GM12878 (cell line): ENCODE results near the gene GTF2F2. TPM values are rescaled to one million over a fixed set of nuclear protein-coding genes. Genes with fewer than 3 reads are reported as not detected.

Experiments used
- BACH1 ChIP-seq: fragments of 450-650 bp; IDR thresholded peaks from 2 replicates; pipeline ENCODE4 v1.6.1; 2017; ENCODE audit warnings: mild to moderate bottlenecking, borderline replicate concordance
- CEBPB ChIP-seq, 2 experiments: fragments of 150-350 bp in 1 of 2; IDR thresholded peaks; 2 replicates each; pipeline ENCODE4 v1.6.1; 2012 to 2014; ENCODE audit warnings: low read depth in 2 of 2, low read length in 2 of 2, borderline replicate concordance in 1 of 2, inconsistent platforms in 1 of 2
- DPF2 ChIP-seq: fragments of 450-650 bp; IDR thresholded peaks from 2 replicates; pipeline ENCODE4 v1.6.1; 2017; ENCODE audit warnings: mild to moderate bottlenecking
- EED ChIP-seq: sonication (generic); IDR thresholded peaks from 2 replicates; pipeline ENCODE4 v1.6.1; 2016; ENCODE audit warnings: antibody characterized with exemption, low read depth
- MEF2B ChIP-seq: fragments of 450-650 bp; IDR thresholded peaks from 2 replicates; pipeline ENCODE4 v1.6.1; 2018; ENCODE audit warnings: mild to moderate bottlenecking, moderate library complexity; ENCODE audit not compliant: partially characterized antibody, poor library complexity, severe bottlenecking
- NR2C1 ChIP-seq: fragments of 450-650 bp; IDR thresholded peaks from 2 replicates; pipeline ENCODE4 v1.6.1; 2017; ENCODE audit warnings: antibody characterized with exemption, mild to moderate bottlenecking, moderate library complexity
- PAX8 ChIP-seq: fragments of 450-650 bp; IDR thresholded peaks from 2 replicates; pipeline ENCODE4 v1.6.1; 2017; ENCODE audit warnings: mild to moderate bottlenecking, moderate library complexity
- POU2F2 ChIP-seq: IDR thresholded peaks from 3 replicates; pipeline ENCODE4 v1.6.1; 2011; ENCODE audit warnings: low read depth, mild to moderate bottlenecking, low read length, borderline replicate concordance
- RELA ChIP-seq: fragments of 450-650 bp; IDR thresholded peaks from 2 replicates; pipeline ENCODE4 v1.8.0; 2014; ENCODE audit warnings: borderline replicate concordance; ENCODE audit not compliant: partially characterized antibody
- RUNX3 ChIP-seq: IDR thresholded peaks from 2 replicates; pipeline ENCODE4 v1.6.1; 2012; ENCODE audit warnings: low read length, inconsistent platforms
- SMAD1 ChIP-seq: fragments of 450-650 bp; IDR thresholded peaks from 2 replicates; pipeline ENCODE4 v1.6.1; 2018; ENCODE audit warnings: mild to moderate bottlenecking, low read depth; ENCODE audit not compliant: partially characterized antibody
- SP1 ChIP-seq: IDR thresholded peaks from one replicate; pipeline ENCODE4 v1.6.1; 2011; ENCODE audit warnings: low read depth, low read length
- SPI1 ChIP-seq: IDR thresholded peaks from 2 replicates; pipeline ENCODE4 v1.6.1; 2011; ENCODE audit warnings: low read depth, mild to moderate bottlenecking, low read length, moderate library complexity, borderline replicate concordance; ENCODE audit not compliant: insufficient read depth
- STAT3 ChIP-seq: IDR thresholded peaks from 2 replicates; pipeline ENCODE4 v1.6.1; 2011; ENCODE audit warnings: low read depth, low read length, improper control_type of control experiment
- TAF1 ChIP-seq: IDR thresholded peaks from 2 replicates; pipeline ENCODE4 v1.6.1; 2011; ENCODE audit warnings: mild to moderate bottlenecking, low read depth, low read length, borderline replicate concordance
- TCF3 ChIP-seq: IDR thresholded peaks from 2 replicates; pipeline ENCODE4 v1.6.1; 2012; ENCODE audit warnings: low read depth, mild to moderate bottlenecking, low read length, borderline replicate concordance; ENCODE audit not compliant: insufficient read depth
- ZNF24 ChIP-seq: fragments of 450-650 bp; IDR thresholded peaks from 2 replicates; pipeline ENCODE4 v1.6.1; 2017; ENCODE audit warnings: antibody characterized with exemption, mild to moderate bottlenecking
- ZZZ3 ChIP-seq: IDR thresholded peaks from 2 replicates; pipeline ENCODE4 v1.6.1; 2011; ENCODE audit warnings: low read depth; ENCODE audit not compliant: control insufficient read depth, insufficient read length
- polyA plus RNA-seq, 11 experiments: library from polyadenylated mRNA; depleted of rRNA in 4 of 11; unstranded in 6 of 11; stranded (reverse) in 5 of 11; fragments of >200 nt; fragmentation: Nextera tagmentation in 4 of 11; fragmentation: Illumina TruSeq in 1 of 11; extraction: Ambion mirVana in 4 of 11; extraction: Trizol in 1 of 11; gene quantifications; 1 replicate in 1 of 11; 2 replicates in 10 of 11; pipeline versions ENCODE4 v1.2.1 to v1.2.3, GENCODE V29; 2011 to 2016; ENCODE audit warnings: inconsistent platforms in 2 of 11, missing spikeins in 2 of 11, low read depth in 1 of 11
- total RNA-seq, 4 experiments: library from RNA; depleted of rRNA in 3 of 4; stranded (reverse); fragments of >200 nt in 3 of 4; fragmentation: Illumina TruSeq in 1 of 4; extraction: Trizol in 1 of 4; gene quantifications; 2 replicates each; pipeline versions ENCODE4 v1.2.1 to v1.2.3, GENCODE V29; 2013 to 2021
- TF ChIP-seq, protein P1 (sequence below): fragments of 450-650 bp; IDR thresholded peaks from 2 replicates; pipeline ENCODE4 v1.6.1; 2018; ENCODE audit warnings: borderline replicate concordance, mild to moderate bottlenecking; ENCODE audit not compliant: partially characterized antibody
- TF ChIP-seq, protein P2 (sequence below): fragments of 450-650 bp; IDR thresholded peaks from 2 replicates; pipeline ENCODE4 v1.6.1; 2017; ENCODE audit warnings: low read depth, mild to moderate bottlenecking, moderate library complexity
- TF ChIP-seq, protein P3 (sequence below): fragments of 450-650 bp; IDR thresholded peaks from 2 replicates; pipeline ENCODE4 v1.6.1; 2017; ENCODE audit warnings: mild to moderate bottlenecking, moderate library complexity
- TF ChIP-seq, protein P4 (sequence below): fragments of 450-650 bp; IDR thresholded peaks from 2 replicates; pipeline ENCODE4 v1.6.1; 2016; ENCODE audit warnings: mild to moderate bottlenecking

The GTF2F2 gene
- total and polyA plus RNA-seq, 10 of the 15 experiments (the other 5 are each of a cell fraction or from before 2014, with no cell fraction given) = 14.5 to 30.8 (median 22.6) TPM

DNA sequence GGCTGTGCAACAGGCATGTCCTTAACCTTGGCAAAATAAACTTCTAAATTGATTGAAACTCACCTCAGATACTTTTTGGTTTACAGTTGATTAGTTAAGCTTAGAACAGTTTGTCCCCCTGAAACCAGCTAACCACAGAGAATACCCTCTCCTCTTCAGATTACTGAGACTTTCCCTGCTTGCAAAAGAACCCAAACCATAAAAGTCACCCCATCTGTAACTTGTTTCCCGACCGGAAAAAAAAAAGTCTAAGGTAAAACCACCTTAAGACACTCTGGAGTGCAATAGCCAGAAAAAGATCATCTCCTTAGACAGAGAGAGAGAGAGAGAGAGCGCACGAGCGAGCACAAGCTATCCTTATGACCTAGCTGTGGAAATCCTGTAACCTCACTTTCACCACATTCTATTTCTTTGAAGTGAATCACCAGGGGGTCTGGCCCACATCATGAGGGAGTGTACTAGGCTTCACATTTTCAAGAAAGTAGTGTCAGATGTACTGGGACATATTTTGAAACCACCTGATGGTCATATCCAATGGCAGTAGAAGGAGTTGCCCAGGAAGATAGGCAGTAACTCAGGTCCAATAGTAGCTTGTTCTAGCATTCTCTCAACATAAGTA lies 11.1 kb upstream of the GTF2F2 start (continued):
- 0 out of 4 replicates have a peak, but pooled peaks of 1 of the 2 experiments have one; percentile 15 for TF ChIP-seq CEBPB (IDR thresholded peaks at IDR 0.05; ENCODE audit: borderline replicate concordance in 1 of 2, low read depth in 2 of 2, low read length in 2 of 2)
- no peak for TF ChIP-seq MEF2B
- TF ChIP-seq BACH1 = no peak
- peak; percentile 92 for TF ChIP-seq RUNX3
- TF ChIP-seq, protein P1, sequence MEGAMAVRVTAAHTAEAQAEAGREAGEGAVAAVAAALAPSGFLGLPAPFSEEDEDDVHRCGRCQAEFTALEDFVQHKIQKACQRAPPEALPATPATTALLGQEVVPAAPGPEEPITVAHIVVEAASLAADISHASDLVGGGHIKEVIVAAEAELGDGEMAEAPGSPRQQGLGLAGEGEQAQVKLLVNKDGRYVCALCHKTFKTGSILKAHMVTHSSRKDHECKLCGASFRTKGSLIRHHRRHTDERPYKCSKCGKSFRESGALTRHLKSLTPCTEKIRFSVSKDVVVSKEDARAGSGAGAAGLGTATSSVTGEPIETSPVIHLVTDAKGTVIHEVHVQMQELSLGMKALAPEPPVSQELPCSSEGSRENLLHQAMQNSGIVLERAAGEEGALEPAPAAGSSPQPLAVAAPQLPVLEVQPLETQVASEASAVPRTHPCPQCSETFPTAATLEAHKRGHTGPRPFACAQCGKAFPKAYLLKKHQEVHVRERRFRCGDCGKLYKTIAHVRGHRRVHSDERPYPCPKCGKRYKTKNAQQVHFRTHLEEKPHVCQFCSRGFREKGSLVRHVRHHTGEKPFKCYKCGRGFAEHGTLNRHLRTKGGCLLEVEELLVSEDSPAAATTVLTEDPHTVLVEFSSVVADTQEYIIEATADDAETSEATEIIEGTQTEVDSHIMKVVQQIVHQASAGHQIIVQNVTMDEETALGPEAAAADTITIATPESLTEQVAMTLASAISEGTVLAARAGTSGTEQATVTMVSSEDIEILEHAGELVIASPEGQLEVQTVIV = no peak
- TF ChIP-seq SP1 = no peak
- TF ChIP-seq PAX8 = no peak
- peak; percentile 76 for TF ChIP-seq EED
- no peak for TF ChIP-seq TAF1
- TF ChIP-seq, protein P2, sequence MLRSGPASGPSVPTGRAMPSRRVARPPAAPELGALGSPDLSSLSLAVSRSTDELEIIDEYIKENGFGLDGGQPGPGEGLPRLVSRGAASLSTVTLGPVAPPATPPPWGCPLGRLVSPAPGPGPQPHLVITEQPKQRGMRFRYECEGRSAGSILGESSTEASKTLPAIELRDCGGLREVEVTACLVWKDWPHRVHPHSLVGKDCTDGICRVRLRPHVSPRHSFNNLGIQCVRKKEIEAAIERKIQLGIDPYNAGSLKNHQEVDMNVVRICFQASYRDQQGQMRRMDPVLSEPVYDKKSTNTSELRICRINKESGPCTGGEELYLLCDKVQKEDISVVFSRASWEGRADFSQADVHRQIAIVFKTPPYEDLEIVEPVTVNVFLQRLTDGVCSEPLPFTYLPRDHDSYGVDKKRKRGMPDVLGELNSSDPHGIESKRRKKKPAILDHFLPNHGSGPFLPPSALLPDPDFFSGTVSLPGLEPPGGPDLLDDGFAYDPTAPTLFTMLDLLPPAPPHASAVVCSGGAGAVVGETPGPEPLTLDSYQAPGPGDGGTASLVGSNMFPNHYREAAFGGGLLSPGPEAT = 0 out of 2 replicates have a peak, but pooled peaks have one; percentile 11
- no peak for TF ChIP-seq TCF3
- TF ChIP-seq, protein P3, sequence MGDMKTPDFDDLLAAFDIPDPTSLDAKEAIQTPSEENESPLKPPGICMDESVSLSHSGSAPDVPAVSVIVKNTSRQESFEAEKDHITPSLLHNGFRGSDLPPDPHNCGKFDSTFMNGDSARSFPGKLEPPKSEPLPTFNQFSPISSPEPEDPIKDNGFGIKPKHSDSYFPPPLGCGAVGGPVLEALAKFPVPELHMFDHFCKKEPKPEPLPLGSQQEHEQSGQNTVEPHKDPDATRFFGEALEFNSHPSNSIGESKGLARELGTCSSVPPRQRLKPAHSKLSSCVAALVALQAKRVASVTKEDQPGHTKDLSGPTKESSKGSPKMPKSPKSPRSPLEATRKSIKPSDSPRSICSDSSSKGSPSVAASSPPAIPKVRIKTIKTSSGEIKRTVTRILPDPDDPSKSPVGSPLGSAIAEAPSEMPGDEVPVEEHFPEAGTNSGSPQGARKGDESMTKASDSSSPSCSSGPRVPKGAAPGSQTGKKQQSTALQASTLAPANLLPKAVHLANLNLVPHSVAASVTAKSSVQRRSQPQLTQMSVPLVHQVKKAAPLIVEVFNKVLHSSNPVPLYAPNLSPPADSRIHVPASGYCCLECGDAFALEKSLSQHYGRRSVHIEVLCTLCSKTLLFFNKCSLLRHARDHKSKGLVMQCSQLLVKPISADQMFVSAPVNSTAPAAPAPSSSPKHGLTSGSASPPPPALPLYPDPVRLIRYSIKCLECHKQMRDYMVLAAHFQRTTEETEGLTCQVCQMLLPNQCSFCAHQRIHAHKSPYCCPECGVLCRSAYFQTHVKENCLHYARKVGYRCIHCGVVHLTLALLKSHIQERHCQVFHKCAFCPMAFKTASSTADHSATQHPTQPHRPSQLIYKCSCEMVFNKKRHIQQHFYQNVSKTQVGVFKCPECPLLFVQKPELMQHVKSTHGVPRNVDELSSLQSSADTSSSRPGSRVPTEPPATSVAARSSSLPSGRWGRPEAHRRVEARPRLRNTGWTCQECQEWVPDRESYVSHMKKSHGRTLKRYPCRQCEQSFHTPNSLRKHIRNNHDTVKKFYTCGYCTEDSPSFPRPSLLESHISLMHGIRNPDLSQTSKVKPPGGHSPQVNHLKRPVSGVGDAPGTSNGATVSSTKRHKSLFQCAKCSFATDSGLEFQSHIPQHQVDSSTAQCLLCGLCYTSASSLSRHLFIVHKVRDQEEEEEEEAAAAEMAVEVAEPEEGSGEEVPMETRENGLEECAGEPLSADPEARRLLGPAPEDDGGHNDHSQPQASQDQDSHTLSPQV = no peak
- TF ChIP-seq, protein P4, sequence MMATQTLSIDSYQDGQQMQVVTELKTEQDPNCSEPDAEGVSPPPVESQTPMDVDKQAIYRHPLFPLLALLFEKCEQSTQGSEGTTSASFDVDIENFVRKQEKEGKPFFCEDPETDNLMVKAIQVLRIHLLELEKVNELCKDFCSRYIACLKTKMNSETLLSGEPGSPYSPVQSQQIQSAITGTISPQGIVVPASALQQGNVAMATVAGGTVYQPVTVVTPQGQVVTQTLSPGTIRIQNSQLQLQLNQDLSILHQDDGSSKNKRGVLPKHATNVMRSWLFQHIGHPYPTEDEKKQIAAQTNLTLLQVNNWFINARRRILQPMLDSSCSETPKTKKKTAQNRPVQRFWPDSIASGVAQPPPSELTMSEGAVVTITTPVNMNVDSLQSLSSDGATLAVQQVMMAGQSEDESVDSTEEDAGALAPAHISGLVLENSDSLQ = peak; percentile 91
- no peak for TF ChIP-seq STAT3
- no peak for TF ChIP-seq DPF2
- TF ChIP-seq SPI1 = no peak
- no peak for TF ChIP-seq SMAD1
- TF ChIP-seq POU2F2 = no peak
- no peak for TF ChIP-seq NR2C1
- no peak for TF ChIP-seq RELA
- TF ChIP-seq ZZZ3 = peak; percentile 17
- no peak for TF ChIP-seq ZNF24
